SU-DHL-6 (cell line): ENCODE results near the gene SULT1C4.

Source experiments
- H2AFZ ChIP-seq: fragments of 200-600 bp; sonication (generic); 2 replicates; pipeline ENCODE4 v1.6.1; 2014; ENCODE audit warnings: low read depth, mild to moderate bottlenecking, moderate library complexity, mixed read lengths, antibody characterized with exemption, low read length; ENCODE audit not compliant: severe bottlenecking
- H3F3A ChIP-seq: fragments of 200-600 bp; shearing (Covaris generic); 2 replicates; pipeline ENCODE4 v1.6.0; 2016; ENCODE audit warnings: antibody characterized with exemption, mild to moderate bottlenecking; ENCODE audit not compliant: insufficient read depth
- H3K27ac ChIP-seq: fragments of 200-600 bp; sonication (generic); 2 replicates; pipeline ENCODE4 v1.5.1; 2016; ENCODE audit warnings: low read depth, mild to moderate bottlenecking, low read length, moderate library complexity, mixed read lengths
- H3K27me3 ChIP-seq: fragments of 200-600 bp; sonication (generic), shearing (Covaris generic); 2 replicates; pipeline ENCODE4 v1.6.0; 2014; ENCODE audit warnings: mild to moderate bottlenecking, low read length
- H3K36me3 ChIP-seq: fragments of 200-600 bp; sonication (generic); 2 replicates; pipeline ENCODE4 v1.6.1; 2014; ENCODE audit warnings: mild to moderate bottlenecking, low read length, mixed read lengths
- H3K4me2 ChIP-seq: fragments of 300-600, 200-600 bp; shearing (Covaris generic), sonication (generic); 2 replicates; pipeline ENCODE4 v1.6.0; 2014; ENCODE audit warnings: low read length, low read depth, mild to moderate bottlenecking; ENCODE audit not compliant: poor library complexity, severe bottlenecking
- H3K4me3 ChIP-seq: fragments of 200-600 bp; sonication (generic); 2 replicates; pipeline ENCODE4 v1.5.1; 2014; ENCODE audit warnings: antibody characterized with exemption, low read length, mild to moderate bottlenecking, mixed read lengths; ENCODE audit not compliant: insufficient read depth, poor library complexity, severe bottlenecking
- H3K79me2 ChIP-seq: fragments of 200-600 bp; sonication (generic); 2 replicates; pipeline ENCODE4 v1.6.1; 2014; ENCODE audit warnings: mild to moderate bottlenecking, low read length, moderate library complexity; ENCODE audit not compliant: insufficient read depth
- H3K9ac ChIP-seq: fragments of 200-600 bp; sonication (generic); 2 replicates; pipeline ENCODE4 v1.7.0; 2014; ENCODE audit warnings: mild to moderate bottlenecking, low read length
- H3K9me2 ChIP-seq: fragments of 200-600 bp; sonication (generic); replicated peaks from 2 replicates; pipeline ENCODE4 v1.6.1; 2014; ENCODE audit warnings: low read length; ENCODE audit not compliant: insufficient read depth
- H3K9me3 ChIP-seq: fragments of 200-600 bp; sonication (generic); 2 replicates; pipeline ENCODE4 v1.6.1; 2014; ENCODE audit warnings: low read length, mixed read lengths; ENCODE audit not compliant: insufficient read depth
- H4K20me1 ChIP-seq: fragments of 200-600 bp; sonication (generic); 2 replicates; pipeline ENCODE4 v1.6.1; 2014; ENCODE audit warnings: low read depth, mild to moderate bottlenecking, antibody characterized with exemption, low read length, moderate library complexity, mixed read lengths
- EZH2phosphoT487 ChIP-seq: fragments of 200-600 bp; sonication (generic), shearing (Covaris generic); conservative IDR thresholded peaks from 2 replicates; pipeline ENCODE4 v1.6.1; 2018; ENCODE audit warnings: mild to moderate bottlenecking, antibody characterized with exemption, low read length, moderate library complexity, mixed read lengths
- TF ChIP-seq, protein P1 (sequence below): fragments of 200-600 bp; sonication (generic); IDR thresholded peaks from one replicate; pipeline ENCODE4 v1.5.1; 2017; ENCODE audit warnings: antibody characterized with exemption, mild to moderate bottlenecking, low read length, moderate library complexity; ENCODE audit not compliant: insufficient read depth, poor library complexity, severe bottlenecking

The SULT1C4 gene

DNA sequence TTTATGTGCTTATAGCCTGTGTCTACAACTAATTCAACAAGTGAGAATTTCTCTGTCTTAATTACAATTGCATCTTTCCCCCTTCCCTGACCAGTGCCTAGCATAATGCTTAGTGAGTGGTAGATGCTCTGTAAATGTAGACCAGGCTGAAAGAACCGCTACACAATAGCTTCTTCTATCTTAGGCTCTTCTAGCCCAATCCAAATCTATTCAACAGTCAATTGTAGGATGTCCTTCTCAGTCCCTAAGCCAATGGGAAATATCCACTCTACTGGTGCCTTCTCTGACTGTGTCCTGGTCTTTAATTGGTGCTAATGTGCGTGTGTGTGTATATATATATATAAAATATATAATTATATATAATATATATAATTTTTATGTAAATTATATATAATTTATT is 37.2 kb downstream of the SULT1C4 start:
- no peak overlapping the region for H3K4me3 ChIP-seq
- no peaks in the 10 kb centered on the region for H3K9me2 ChIP-seq
- no peaks in the 10 kb centered on the region for H3K9me3 ChIP-seq
- no peaks in the 10 kb centered on the region for H3F3A ChIP-seq
- H3K79me2 ChIP-seq = no peaks in the 10 kb centered on the region
- no peaks in the 10 kb centered on the region for H4K20me1 ChIP-seq
- no peak overlapping the region for H2AFZ ChIP-seq
- H3K27me3 ChIP-seq = no peaks in the 10 kb centered on the region
- no peaks in the 10 kb centered on the region for H3K36me3 ChIP-seq
- no peak overlapping the region for H3K9ac ChIP-seq
- TF ChIP-seq EZH2phosphoT487 = no peak
- TF ChIP-seq, protein P1, sequence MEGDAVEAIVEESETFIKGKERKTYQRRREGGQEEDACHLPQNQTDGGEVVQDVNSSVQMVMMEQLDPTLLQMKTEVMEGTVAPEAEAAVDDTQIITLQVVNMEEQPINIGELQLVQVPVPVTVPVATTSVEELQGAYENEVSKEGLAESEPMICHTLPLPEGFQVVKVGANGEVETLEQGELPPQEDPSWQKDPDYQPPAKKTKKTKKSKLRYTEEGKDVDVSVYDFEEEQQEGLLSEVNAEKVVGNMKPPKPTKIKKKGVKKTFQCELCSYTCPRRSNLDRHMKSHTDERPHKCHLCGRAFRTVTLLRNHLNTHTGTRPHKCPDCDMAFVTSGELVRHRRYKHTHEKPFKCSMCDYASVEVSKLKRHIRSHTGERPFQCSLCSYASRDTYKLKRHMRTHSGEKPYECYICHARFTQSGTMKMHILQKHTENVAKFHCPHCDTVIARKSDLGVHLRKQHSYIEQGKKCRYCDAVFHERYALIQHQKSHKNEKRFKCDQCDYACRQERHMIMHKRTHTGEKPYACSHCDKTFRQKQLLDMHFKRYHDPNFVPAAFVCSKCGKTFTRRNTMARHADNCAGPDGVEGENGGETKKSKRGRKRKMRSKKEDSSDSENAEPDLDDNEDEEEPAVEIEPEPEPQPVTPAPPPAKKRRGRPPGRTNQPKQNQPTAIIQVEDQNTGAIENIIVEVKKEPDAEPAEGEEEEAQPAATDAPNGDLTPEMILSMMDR = no peak
- no peak overlapping the region for H3K27ac ChIP-seq
- H3K4me2 ChIP-seq = no peak overlapping the region

DNA sequence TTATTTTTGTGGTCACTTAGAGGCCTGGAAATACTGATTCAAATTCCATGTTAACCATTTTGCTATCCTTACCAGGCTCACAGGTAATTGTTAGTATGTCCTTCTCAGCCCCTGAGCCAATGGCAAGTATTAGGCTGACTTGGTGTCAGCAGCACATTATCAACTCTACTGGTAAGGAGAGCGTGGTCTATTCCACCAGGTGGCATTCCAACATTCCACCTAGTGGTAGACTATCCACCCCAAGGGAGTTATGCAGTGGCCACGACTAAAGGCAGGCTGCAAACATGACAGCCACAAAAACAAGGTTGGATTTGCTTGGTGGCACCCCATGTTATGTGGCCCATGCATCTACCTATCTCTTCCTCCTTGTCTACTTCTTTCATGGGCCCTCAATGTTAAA is 39.5 kb downstream of the SULT1C4 start:
- TF ChIP-seq, protein P1 = no peak
- no peak for TF ChIP-seq EZH2phosphoT487
- Histone ChIP-seq H3K4me3 (no peak overlapping the region), H3K9me3 (no peaks in the 10 kb centered on the region)

DNA sequence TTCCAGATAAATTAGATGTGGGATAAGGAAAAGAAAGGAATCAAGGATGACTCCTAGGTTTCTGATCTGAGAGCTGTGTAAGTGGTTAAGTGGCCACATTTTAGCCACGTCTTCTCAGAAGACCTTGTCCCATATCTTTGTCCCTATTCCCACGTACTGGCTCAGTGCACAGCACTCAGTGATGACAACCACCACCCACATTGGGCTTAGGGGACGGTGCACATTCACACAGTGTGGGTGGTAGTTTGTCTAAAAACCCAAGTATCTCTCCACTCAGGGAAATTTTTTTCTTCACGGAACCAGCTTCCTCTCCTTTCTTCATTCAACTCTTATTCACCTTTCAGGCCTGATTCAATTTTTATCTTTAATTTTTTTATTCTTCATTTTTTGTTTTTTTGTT is 40.7 kb downstream of the SULT1C4 start:
- TF ChIP-seq EZH2phosphoT487 = no peak
- TF ChIP-seq, protein P1 = no peak
- Histone ChIP-seq H3K36me3 (no peaks in the 10 kb centered on the region), H3K27me3 (no peaks in the 10 kb centered on the region), H3K4me2 (no peak overlapping the region), H4K20me1 (no peaks in the 10 kb centered on the region), H3K79me2 (no peaks in the 10 kb centered on the region), H3K9me2 (no peaks in the 10 kb centered on the region), H3K4me3 (no peak overlapping the region), H3K27ac (no peak overlapping the region), H3K9me3 (no peaks in the 10 kb centered on the region), H3K9ac (no peak overlapping the region), H3F3A (no peaks in the 10 kb centered on the region), H2AFZ (no peak overlapping the region)

More for the DNA sequence above, 39.5 kb downstream of the SULT1C4 start:
- Histone ChIP-seq H4K20me1 (no peaks in the 10 kb centered on the region), H3K36me3 (no peaks in the 10 kb centered on the region), H3K27ac (no peak overlapping the region), H3K79me2 (no peaks in the 10 kb centered on the region), H3K9me2 (no peaks in the 10 kb centered on the region), H3K27me3 (no peaks in the 10 kb centered on the region), H3K4me2 (no peak overlapping the region), H2AFZ (no peak overlapping the region), H3F3A (no peaks in the 10 kb centered on the region), H3K9ac (no peak overlapping the region)
